Suprapubic skin (tissue), 4 donors: ENCODE measurements around the gene TRIM26.

Experiments
- CTCF ChIP-seq, 2 donors: fragments of 200-600 bp in 1 of 2; fragments of 450-650 bp in 1 of 2; sonication (generic) in 1 of 2; IDR thresholded peaks; one replicate each; pipeline ENCODE4 v1.5.1; 2016 to 2019; ENCODE audit warnings: antibody characterized with exemption in 2 of 2, mild to moderate bottlenecking in 1 of 2, moderate library complexity in 1 of 2
- EP300 ChIP-seq: sonication (generic); formaldehyde crosslinking; IDR thresholded peaks from one replicate; pipeline ENCODE4 v1.6.1; 2017; ENCODE audit warnings: antibody characterized with exemption
- POLR2AphosphoS5 ChIP-seq, 3 donors: sonication (generic); formaldehyde crosslinking; IDR thresholded peaks; one replicate each; pipeline ENCODE4 v1.6.1; 2017; ENCODE audit warnings: antibody characterized with exemption in 3 of 3

DNA sequence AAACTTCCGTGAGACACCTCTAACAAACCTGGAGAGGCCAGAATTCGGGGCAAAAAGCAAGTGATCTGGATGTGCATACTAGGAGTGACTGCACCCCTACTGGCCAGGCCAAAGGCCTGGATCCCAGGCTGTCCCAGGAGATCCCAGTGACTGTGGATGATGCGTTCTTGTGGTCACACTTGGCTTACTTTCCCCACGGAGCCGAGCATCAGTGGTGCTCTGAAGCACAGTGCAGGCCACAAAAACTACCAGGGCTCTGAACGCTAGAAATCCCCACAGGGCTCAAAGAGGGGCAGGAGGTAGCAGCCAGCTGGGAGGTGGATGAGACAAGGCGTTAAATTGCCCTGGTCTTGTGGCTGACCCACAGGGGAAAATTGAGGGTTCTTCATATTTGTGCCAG is 7.1 kb downstream of the TRIM26 start:
- no peak for TF ChIP-seq CTCF (IDR thresholded peaks at IDR 0.05)
- no peak for TF ChIP-seq EP300
- TF ChIP-seq POLR2AphosphoS5 (IDR thresholded peaks at IDR 0.05) = no peak
